ES-I3 (cell line): ENCODE results near the gene INHBB.

Experiments
- H3K36me3 ChIP-seq: 2 replicates; pipeline ENCODE4 v1.6.1; 2013; ENCODE audit warnings: mild to moderate bottlenecking, low read length, control low read depth, moderate library complexity; ENCODE audit not compliant: insufficient read depth
- H3K4me1 ChIP-seq: 2 replicates; pipeline ENCODE4 v1.6.1; 2013; ENCODE audit warnings: mild to moderate bottlenecking, control low read depth, low read length; ENCODE audit not compliant: insufficient read depth
- H3K9ac ChIP-seq: 2 replicates; pipeline ENCODE4 v1.6.1; 2013; ENCODE audit warnings: low read depth, mild to moderate bottlenecking, low read length, moderate library complexity
- H3K9me3 ChIP-seq: 2 replicates; pipeline ENCODE4 v1.6.1; 2013; ENCODE audit warnings: mild to moderate bottlenecking, low read length, moderate library complexity; ENCODE audit not compliant: control insufficient read depth, insufficient read depth

INHBB gene

DNA sequence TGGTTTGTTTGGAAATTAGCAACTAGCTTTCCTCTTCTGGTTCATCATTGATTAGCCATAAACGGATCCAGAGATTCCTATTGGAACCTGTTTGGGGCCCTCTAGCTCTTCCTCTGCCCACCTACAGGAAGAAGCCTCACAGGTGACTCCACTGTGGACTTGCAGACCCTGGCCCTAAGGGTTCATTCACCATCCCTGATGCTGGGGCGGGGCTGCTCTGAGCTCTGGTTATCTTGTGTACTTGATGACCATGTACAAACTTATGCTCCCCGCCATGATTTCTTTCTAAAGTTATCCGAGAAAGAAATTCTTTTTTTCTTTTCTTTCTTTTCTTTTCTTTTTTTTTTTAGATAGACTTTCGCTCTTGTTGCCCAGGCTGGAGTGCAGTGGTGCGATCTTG is 33.9 kb upstream of the INHBB start:
- no peak overlapping the region for H3K9ac ChIP-seq
- no peaks in the 10 kb centered on the region for H3K9me3 ChIP-seq
- 0 out of 2 replicates have a peak, but pooled peaks cover 4% of the 10 kb centered on the region for H3K4me1 ChIP-seq
- H3K36me3 ChIP-seq, result no peaks in the 10 kb centered on the region

- Histone ChIP-seq H3K9ac (no peak overlapping the region), H3K9me3 (no peaks in the 10 kb centered on the region), H3K4me1 (0 out of 2 replicates have a peak, but pooled peaks cover 4% of the 10 kb centered on the region), H3K36me3 (no peaks in the 10 kb centered on the region)
Measured at GRCh38 chr2:120312860-120313694, 32.9 kb upstream of the INHBB start.

DNA sequence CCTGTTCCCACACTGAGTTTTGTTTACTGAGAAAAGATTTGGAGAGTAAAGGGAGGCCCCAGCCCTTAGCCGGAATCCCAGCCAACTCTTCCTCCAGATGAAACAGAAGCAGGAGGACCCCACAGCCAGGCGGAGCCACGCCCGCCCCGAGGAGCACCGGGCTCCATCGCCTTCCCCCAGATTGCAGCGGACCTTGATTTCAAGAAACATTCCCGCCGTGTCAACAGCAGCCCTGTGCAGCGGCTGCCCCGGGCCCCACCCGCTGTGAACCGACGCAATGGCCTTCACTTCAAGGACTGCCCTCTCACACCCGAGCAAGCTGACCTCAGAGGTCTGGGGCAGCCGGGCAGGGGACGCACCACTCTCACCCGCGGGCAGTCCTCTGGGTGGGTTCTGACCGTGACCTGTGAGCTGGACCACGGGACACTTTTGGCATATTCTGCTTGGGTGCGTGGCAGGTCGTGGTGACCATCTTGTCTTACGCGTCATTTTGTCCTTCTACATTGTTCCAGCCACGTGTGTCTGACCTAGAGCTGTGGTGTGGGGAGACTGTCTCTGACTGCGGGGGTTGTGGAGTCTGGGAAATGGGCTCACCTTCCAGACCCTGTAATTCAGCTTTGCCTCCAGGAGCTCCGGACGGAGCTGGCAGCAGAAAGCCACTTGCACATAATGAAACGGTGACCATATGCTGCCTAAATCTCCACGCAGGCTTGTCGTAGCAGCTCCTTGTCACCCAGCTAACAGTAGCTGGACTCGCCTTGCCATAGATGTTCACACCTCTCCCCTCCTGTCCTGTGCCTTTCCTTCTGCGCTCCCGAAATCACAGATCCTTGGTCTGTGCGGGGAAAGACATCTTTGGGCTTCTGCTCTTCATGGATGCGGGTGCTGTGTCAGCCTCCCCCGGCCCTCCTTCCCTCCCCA is 32.0 kb upstream of the INHBB start:
- no peaks in the 10 kb centered on the region for H3K36me3 ChIP-seq
- H3K4me1 ChIP-seq, result 0 out of 2 replicates have a peak, but pooled peaks cover 4% of the 10 kb centered on the region
- no peaks in the 10 kb centered on the region for H3K9me3 ChIP-seq
- H3K9ac ChIP-seq, result no peak overlapping the region

DNA sequence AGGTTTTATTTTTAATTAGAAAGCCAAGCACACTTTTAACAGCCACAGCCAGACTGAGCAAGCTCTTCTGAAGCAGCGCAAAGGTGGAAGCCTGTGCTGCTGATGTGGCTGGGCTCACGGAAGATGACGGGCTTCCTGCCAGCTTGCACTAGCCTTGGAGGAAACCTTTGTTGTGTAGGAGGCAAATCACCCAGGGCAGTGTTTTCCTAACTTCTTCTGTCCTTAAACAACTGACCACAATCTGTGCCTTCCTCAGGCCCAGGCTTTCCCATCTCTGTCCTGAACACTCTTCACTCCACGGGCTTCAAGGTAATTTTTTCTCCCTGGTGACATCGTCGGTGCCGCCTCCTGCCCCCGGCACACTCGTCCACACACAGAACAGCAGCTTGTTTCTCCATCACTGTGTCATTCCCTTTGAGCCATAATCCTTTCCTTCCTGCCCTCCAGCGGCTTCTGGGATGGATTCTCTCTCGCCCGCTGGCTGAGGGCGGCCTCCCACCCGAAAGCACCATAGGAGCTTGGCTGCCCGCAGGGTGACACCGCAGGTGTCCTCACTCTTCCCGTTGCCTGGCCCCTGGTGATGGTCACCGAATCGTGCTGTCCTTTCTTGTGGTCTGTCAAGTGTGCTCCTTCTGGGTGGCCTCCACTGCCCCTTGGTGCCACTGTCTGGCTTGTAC is 31.1 kb upstream of the INHBB start:
- Histone ChIP-seq H3K36me3 (no peaks in the 10 kb centered on the region), H3K9ac (no peak overlapping the region), H3K4me1 (0 out of 2 replicates have a peak, but pooled peaks cover 8% of the 10 kb centered on the region), H3K9me3 (no peaks in the 10 kb centered on the region)

- 0 out of 2 replicates have a peak, but pooled peaks cover 3% of the 10 kb centered on the region for H3K4me1 ChIP-seq
- H3K9me3 ChIP-seq, result no peaks in the 10 kb centered on the region
- H3K36me3 ChIP-seq, result no peaks in the 10 kb centered on the region
- H3K9ac ChIP-seq, result no peak overlapping the region
Measured at GRCh38 chr2:120315367-120316033, 30.4 kb upstream of the INHBB start.

GRCh38 chr2:120316071-120316470 is 29.9 kb upstream of the INHBB start:
- no peak overlapping the region for H3K9ac ChIP-seq

GRCh38 chr2:120316528-120317179 is 29.3 kb upstream of the INHBB start:
- H3K36me3 ChIP-seq, result no peaks in the 10 kb centered on the region
- no peak overlapping the region for H3K9ac ChIP-seq
- H3K9me3 ChIP-seq, result no peaks in the 10 kb centered on the region
- 0 out of 2 replicates have a peak, but pooled peaks cover 3% of the 10 kb centered on the region for H3K4me1 ChIP-seq

More at GRCh38 chr2:120316071-120316470, 29.9 kb upstream of the INHBB start:
- Histone ChIP-seq H3K36me3 (no peaks in the 10 kb centered on the region), H3K9me3 (no peaks in the 10 kb centered on the region), H3K4me1 (0 out of 2 replicates have a peak, but pooled peaks cover 3% of the 10 kb centered on the region)

- 0 out of 2 replicates have a peak, but pooled peaks cover 3% of the 10 kb centered on the region for H3K4me1 ChIP-seq
Measured at GRCh38 chr2:120317180-120317533, 28.8 kb upstream of the INHBB start.

DNA sequence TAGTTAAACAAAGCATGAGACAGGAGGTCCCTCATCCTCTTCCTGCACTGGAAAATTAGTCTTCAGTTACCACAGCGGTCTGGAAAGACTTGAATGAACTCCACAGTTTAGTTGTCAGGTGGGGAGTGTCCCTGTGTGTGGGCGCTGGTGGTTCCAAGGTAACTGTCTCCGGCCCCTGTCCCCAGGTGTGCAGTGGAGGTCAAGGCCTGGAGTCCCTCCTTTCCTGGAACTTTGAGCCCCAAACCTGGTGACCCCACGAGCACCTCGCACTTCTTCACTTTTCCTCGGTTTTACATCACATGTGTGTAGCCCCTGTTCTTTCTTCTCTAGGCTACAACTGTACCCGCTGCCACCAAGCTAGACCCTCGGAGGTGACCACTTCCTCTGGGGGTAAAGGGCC is 28.0 kb upstream of the INHBB start:
- H3K4me1 ChIP-seq, result 0 out of 2 replicates have a peak, but pooled peaks cover 3% of the 10 kb centered on the region
- H3K9ac ChIP-seq, result no peak overlapping the region
- H3K36me3 ChIP-seq, result no peaks in the 10 kb centered on the region
- no peaks in the 10 kb centered on the region for H3K9me3 ChIP-seq

More at GRCh38 chr2:120317180-120317533, 28.8 kb upstream of the INHBB start:
- no peaks in the 10 kb centered on the region for H3K36me3 ChIP-seq
- no peak overlapping the region for H3K9ac ChIP-seq
- H3K9me3 ChIP-seq, result no peaks in the 10 kb centered on the region

DNA sequence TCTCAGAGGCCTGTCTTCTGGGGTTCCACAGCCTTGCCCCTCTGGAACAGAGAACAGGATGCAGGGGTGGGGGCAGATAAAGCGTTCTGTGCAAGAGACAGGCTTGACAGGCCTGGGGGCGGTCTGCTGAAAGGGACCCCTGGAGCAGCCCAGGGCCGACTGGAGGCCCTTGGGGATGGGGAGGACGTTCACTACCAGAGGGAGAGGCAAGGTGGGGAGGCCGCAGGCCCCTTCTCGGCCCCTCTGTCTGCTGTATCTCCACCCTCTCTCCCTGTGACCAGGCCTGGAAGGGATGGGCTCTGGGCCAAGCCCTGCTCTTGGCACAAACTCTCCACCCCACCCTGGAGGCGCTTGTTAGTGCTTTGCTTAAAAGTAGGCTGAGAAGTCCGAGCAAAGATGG is 27.3 kb upstream of the INHBB start:
- no peaks in the 10 kb centered on the region for H3K9me3 ChIP-seq
- 0 out of 2 replicates have a peak, but pooled peaks cover 3% of the 10 kb centered on the region for H3K4me1 ChIP-seq
- no peak overlapping the region for H3K9ac ChIP-seq
- no peaks in the 10 kb centered on the region for H3K36me3 ChIP-seq

GRCh38 chr2:120319123-120319522 is 26.8 kb upstream of the INHBB start:
- Histone ChIP-seq H3K4me1 (0 out of 2 replicates have a peak, but pooled peaks cover 3% of the 10 kb centered on the region), H3K9me3 (no peaks in the 10 kb centered on the region), H3K36me3 (no peaks in the 10 kb centered on the region), H3K9ac (no peak overlapping the region)

GRCh38 chr2:120319686-120320317 is 26.1 kb upstream of the INHBB start:
- Histone ChIP-seq H3K36me3 (no peaks in the 10 kb centered on the region), H3K9ac (no peak overlapping the region), H3K9me3 (no peaks in the 10 kb centered on the region), H3K4me1 (0 out of 2 replicates have a peak, but pooled peaks cover 3% of the 10 kb centered on the region)
